Stimulated activated CD8-positive, alpha-beta memory T cell treated with anti-CD3 and anti-CD28 coated beads, Interleukin-4, amount 100 ng/mL, for 24 hours (primary cell): ENCODE results near the gene TGM6.
"Not testable (repeated sequence)": the region's sequence is repeated elsewhere in the genome, so short reads cannot be mapped to it uniquely, and the experiment has no call there.

Experiments used
- DNase-seq: peaks from one replicate; pipeline ENCODE4 v3.0.0-alpha.2; 2020; ENCODE audit warnings: low read depth

Gene TGM6

GRCh38 chr20:2398449-2398848, 17.7 kb downstream of the TGM6 start:
- DNase-seq: no peak

DNA sequence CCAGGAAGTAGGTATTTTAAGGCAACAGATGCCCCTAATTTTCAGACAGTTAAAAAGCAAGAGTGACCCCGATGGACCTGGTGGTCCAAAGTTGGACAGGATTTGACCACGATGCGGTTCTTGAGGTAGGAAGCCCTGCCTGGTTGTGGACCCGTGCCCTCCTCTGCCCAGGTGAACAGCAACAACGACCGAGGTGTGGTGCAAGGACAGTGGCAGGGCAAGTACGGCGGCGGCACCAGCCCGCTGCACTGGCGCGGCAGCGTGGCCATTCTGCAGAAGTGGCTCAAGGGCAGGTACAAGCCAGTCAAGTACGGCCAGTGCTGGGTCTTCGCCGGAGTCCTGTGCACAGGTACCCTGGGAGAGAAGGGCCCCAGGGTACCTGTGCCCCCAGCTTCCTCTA, 18.7 kb downstream of the TGM6 start:
- DNase-seq: no peak

DNA sequence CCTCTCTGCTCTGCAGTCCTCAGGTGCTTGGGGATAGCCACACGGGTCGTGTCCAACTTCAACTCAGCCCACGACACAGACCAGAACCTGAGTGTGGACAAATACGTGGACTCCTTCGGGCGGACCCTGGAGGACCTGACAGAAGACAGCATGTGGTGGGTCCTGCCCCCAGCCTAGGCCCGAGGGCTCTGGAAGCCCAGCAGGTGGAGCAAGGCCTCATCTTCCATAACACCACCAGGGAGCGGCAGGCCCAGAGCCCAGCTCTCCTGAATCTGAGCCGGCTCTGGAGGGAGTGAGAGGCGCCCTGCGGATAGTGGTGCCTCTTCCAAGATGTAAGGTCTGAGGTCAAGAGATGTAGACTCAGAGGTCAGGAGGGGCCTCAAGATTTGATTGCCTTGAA, 19.6 kb downstream of the TGM6 start:
- DNase-seq: no peak

GRCh38 chr20:2401527-2401926, 20.8 kb downstream of the TGM6 start:
- DNase-seq: no peak

GRCh38 chr20:2402271-2402980, 21.7 kb downstream of the TGM6 start:
- DNase-seq: no peak

- no peak for DNase-seq
Measured at GRCh38 chr20:2403291-2404052, 22.8 kb downstream of the TGM6 start.

GRCh38 chr20:2405693-2406065, 25.0 kb downstream of the TGM6 start:
- no peak for DNase-seq

GRCh38 chr20:2407355-2407754, 26.7 kb downstream of the TGM6 start:
- not testable (repeated sequence) for DNase-seq

DNA sequence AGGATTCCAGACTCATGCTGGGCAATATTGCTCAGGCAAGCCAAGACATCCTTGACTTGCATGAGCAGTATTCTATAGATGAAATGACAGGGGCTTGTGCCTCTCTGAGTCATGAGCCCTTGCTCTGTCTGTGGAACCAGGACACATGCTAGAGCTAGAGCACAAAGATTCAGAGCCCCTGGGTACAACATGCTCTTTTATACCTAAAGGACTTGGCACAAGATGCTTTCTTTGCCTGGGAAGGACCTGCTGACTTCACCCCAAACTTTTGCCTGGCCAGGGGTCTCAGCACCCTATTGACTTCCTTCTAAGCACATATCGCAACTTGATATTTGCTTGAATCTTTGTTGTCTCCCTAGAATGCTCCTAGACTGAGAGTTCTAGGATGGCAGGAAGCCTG, 27.4 kb downstream of the TGM6 start:
- DNase-seq: no peak

DNA sequence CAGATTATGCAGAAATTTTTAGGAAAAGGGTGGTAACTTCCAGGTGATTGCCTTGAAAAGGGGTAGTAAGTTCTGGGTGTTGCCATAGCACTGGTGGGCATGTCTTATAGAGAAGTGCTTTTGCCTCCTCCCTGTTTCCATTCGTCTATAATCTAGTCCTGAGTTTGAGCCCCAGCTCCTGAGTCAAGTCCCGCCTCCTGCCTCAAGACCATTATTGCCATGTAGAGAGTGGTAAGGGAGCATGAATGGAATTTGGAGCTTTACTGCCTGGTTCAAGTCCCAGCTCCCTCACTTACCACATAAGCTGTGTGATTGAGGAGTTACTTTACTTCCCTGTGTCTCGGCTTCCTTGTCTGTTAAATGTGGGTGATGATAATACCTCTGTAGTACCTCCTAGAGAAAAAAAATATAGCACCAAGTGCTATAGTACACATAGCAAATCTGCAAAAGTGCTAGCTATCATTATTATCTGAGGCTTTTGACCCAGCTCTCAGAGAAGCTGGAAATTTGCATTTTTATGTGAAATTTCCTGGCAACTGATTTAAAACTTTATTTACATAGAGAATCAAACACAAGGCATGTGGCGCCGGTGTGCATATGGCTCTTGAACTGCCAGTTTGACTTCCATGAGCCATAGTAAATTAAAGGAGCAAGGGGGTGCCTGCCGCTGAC, 36.0 kb downstream of the TGM6 start:
- no peak for DNase-seq

DNA sequence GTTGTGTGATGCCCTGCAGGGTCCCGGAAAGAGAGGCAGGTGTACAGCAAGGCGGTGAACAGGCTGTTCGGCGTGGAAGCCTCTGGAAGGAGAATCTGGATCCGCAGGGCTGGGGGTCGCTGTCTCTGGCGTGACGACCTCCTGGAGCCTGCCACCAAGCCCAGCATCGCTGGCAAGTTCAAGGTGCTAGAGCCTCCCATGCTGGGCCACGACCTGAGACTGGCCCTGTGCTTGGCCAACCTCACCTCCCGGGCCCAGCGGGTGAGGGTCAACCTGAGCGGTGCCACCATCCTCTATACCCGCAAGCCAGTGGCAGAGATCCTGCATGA, 36.5 kb downstream of the TGM6 start:
- no peak for DNase-seq

DNA sequence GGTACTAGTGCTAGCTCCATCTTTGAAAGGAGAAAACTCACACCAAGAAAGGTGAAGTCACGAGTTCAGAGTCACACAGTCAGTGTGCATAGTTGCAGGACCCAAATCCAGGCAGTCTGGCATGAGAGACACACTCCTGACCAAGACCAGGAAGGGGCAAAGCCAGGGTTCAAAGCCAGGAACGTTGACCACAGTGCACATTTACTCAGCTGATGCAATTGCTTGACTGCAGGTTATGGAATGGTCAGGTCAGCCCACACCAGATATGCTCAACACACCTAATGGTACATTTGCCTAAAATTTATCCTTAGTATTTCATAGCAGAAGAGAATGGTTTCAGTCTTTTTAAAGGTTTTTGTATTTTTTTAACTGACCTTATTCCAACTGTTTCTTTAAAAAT, 37.7 kb downstream of the TGM6 start:
- no peak for DNase-seq

- DNase-seq: no peak
Measured at GRCh38 chr20:2420510-2420909, 39.8 kb downstream of the TGM6 start.

GRCh38 chr20:2421247-2421646, 40.5 kb downstream of the TGM6 start:
- no peak for DNase-seq

DNA sequence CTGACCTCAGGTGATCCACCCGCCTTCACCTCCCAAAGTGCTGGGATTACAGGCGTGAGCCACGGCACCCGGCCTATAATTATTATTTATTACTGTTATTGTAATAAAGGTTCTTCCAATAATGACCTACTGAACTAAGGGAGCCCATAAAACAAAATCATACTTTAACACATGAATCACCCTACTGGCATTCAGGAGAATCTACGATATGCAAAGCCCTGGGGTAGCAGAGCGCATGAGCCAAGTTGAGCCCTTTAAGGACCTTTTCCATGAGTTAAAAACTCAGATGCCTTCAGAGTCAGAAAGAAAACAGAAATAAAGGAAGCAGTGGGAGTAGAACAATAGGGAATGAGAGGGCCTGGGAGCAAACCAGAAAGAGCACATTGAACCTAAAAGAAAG, 48.4 kb downstream of the TGM6 start:
- no peak for DNase-seq

GRCh38 chr20:2430538-2430937, 49.8 kb downstream of the TGM6 start:
- DNase-seq: no peak

GRCh38 chr20:2431185-2431584, 50.5 kb downstream of the TGM6 start:
- no peak for DNase-seq

DNA sequence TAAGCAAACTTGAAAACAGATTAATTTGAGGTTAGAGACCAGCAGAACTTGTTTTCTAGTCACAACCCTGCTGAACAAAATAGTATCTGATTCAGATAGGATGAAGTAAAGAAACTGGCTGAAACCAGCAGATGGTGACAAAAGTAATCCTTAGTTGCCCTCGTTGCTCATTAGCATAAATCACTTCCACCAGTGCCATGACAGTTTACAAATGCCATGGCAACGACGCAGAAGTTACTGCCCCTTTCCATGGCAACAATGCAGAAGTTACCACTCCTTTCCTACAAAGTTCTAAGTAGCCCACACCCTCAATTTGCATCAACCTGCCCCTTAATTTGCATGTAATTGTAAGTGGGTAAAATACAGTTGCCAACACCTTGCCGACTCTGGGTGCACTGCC, 66.1 kb downstream of the TGM6 start:
- DNase-seq: no peak

- DNase-seq: no peak
Measured at GRCh38 chr20:2449386-2449785, 68.7 kb downstream of the TGM6 start.

DNA sequence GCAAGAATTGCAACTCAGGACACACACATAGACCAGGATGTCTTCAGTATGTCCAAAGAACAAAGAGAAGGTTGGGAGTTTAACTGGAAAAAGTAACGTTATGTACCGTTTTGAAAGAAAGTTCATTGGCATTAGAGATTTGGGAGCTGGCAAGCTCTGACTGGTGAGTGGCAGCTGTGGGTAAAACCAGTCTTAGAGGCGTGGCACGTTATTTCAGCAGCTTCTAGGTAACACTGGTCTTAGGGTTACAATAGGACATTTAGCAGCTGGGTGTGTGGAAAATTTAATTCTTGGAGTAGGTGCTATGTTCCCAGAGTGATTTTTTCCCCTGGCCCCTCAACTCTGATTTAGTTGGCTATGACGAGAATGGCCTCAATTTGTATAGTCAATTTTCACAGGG, 70.7 kb downstream of the TGM6 start:
- DNase-seq: no peak

DNA sequence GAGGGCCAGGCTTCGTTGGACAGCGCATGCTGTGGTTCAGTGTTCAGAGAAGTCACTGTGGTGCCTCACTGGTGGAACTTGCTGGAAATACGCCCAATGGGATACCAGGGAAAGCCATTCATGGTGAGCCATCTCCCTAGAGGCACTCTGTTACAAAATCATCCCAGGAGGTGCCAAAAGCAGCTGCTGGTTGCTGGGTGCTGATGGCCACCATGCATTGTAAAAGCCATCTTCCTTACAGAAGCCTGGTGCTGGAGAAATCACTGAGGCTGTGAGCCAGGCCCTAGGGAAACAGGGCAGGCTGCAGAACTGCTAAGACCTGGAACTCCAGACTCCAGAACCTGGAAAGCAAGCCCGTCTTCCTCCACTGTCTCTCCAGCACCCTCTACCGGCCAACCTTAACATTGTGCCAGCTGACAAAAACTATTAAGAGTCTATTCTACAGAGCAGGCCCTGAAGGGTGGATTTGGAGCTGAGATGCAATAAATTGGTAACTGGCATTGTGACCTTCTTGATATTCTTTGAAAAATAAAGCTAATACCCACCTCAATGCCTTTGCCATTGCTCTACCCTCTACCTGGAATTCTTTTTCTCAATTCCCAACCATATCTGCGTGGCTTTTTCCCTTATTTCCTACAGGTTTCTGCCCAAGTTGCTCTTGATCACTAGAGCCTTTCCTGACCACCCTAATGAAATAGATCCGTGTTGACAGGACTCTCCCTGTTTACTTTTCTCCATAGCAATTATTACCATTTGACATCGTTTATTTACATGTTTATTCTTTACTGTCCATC, 71.4 kb downstream of the TGM6 start:
- DNase-seq: peak; percentile 45

DNA sequence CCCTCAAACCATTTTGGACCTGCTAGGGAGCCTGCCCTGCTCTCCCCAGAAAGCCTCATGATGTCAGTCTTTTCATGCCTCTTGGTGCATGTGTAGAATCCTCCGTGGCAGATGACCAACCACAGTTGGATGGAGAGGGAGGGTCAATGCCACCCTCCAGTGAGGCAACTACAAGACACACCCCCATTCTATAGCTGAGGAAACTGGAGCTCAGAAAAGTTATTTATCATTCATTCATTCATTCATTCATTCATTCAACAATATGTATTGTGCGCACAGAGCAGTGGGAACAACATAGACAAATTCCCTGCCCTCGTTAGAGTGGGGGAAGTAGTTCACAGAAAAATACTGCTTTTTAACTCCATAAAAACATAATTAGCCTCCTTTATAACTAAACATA, 73.1 kb downstream of the TGM6 start:
- DNase-seq: no peak
